ENCODE results near the gene TMEM239.

- TF ChIP-seq POLR2A (IDR thresholded peaks at IDR 0.05; ENCODE audit: low read depth, low read length) (no peak), POLR2AphosphoS5 (IDR thresholded peaks at IDR 0.05; ENCODE audit: low read depth, low read length) (no peak)
Measured at GRCh38 chr20:2814076-2814475, 2.1 kb upstream of the TMEM239 start.
